GM21447 (cell line): Measurements from ENCODE around the gene CXCL11.
"Not testable (repeated sequence)": the region's sequence is repeated elsewhere in the genome, so short reads cannot be mapped to it uniquely, and the experiment has no call there.

ENCODE experiments used
- ATAC-seq: cut with Tn5 transposase; IDR thresholded peaks from one replicate; pipeline ENCODE4 v1.9.1; 2021; ENCODE audit not compliant: unreplicated experiment

The CXCL11 gene

GRCh38 chr4:76002176-76002575 lies 33.7 kb downstream of the CXCL11 start:
- no peak for ATAC-seq

- no peak for ATAC-seq
Observed at GRCh38 chr4:76001700-76002099, 34.2 kb downstream of the CXCL11 start.

DNA sequence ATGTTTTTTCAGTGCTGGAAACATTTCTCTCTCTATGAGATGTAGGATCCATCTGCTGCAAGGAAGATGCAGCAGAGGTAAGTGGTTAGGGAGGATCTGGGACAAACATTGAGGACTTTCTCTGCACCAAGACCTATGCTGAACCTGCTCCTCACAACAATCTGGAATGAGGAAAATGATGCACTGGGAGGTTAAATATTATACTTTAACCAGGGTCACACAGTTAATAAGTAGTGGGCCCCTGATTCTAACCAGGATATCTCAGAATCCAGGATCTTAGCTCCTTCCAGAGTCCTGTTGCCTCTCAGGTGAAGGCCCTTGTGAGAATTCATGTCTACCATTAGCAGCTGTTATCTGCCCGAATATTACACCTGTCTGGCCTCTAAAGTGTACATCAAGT lies 35.6 kb downstream of the CXCL11 start:
- ATAC-seq, result no peak

DNA sequence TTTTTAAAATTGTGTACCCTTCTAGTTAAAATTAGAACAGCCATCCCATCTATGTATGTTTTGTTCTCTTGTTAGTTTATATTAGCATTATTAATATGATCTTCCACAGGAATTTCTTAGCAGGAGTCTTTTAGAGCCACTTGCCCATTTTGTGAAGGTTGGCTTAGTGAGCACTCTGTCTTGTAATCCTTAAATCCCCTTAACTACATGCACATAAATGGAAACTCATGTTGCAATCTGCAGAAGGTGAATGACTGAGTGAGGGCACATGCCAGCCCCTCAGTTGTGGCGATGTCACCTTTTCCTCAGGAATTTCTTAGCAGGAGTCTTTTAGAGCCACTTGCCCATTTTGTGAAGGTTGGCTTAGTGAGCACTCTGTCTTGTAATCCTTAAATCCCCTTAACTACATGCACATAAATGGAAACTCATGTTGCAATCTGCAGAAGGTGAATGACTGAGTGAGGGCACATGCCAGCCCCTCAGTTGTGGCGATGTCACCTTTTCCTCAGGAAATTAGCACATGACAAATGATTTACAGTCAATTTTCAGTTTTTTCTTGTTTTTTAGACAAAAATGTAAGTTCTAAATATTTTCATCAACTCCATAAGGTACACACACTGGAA lies 37.2 kb downstream of the CXCL11 start:
- not testable (repeated sequence) for ATAC-seq

DNA sequence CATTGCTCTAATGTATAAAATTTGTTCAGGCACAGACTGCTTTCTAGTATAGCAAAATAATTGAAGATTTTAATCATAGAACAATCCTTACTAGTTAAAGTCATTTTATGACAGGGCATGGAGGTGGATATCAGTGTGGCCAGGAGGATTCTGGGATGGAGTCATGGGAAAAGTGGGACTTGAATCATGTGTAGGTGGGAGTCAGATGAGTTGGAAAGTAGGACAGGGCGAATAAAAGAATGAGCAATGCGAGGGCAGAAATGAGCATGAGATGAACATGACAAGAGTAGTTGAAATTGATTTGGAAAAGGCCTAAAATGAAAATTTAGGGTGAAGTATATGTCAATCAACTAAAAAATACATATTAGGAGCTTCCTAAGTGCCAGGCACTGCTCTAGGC lies 37.9 kb downstream of the CXCL11 start:
- ATAC-seq, result no peak

- no peak for ATAC-seq
Observed at GRCh38 chr4:75997081-75997480, 38.8 kb downstream of the CXCL11 start.

GRCh38 chr4:75995727-75996126 lies 40.1 kb downstream of the CXCL11 start:
- ATAC-seq, result no peak

- ATAC-seq, result no peak
Observed at GRCh38 chr4:75992462-75992861, 43.4 kb downstream of the CXCL11 start.

DNA sequence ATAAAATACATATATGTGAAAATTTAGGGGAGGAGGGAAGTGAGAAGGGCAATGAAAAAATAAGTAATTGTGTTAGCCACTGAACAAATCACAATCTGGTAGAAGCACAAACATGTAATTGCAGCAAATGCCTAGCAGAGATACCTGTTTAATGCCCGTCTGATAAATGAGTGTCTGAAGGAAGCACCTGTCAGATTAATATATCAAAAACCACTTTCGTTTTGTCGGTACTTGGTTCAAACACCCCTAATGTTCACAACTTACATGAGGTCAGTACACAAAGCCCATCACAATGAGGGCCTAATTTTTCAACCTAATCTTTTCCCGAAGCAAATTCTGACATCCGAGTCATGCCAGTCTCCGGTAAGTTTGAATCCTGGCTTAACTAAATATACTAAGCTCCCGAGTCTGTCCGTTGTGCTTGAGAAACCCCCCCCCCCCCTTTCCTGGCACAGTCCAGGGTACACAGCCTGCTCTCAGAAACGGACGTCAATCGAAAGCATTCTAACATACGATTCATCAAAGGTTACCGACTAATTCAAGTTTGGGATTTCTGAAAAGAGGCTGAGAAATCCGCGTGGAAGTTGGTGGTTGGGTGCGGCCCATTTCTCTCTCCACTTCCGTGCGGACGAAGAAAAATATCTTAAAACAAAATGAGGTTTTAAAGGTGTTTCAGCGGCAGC lies 45.9 kb downstream of the CXCL11 start:
- peak; percentile 4 for ATAC-seq

GRCh38 chr4:75985116-75985515 lies 50.8 kb downstream of the CXCL11 start:
- no peak for ATAC-seq
